Right atrium auricular region (tissue), 2 donors: Measurements from ENCODE around the gene LAG3. TPM values are rescaled to one million over a fixed set of nuclear protein-coding genes. Genes with fewer than 3 reads are reported as not detected.

Experiments
- DNase-seq: peaks from one replicate; pipeline ENCODE4 v3.0.0-alpha.2; 2019; ENCODE audit warnings: low spot score
- H3K27ac ChIP-seq, 2 donors: fragments of 200-600 bp; sonication (generic); 1 replicate in 1 of 2; 2 replicates in 1 of 2; pipeline ENCODE4 v1.5.1; 2016 to 2019
- H3K27me3 ChIP-seq, 2 donors: fragments of 200-600 bp; sonication (generic); one replicate each; pipeline versions ENCODE4 v1.5.1 to v1.6.0; 2017 to 2019
- H3K36me3 ChIP-seq: fragments of 200-600 bp; sonication (generic); one replicate; pipeline ENCODE4 v1.5.1; 2016
- H3K4me1 ChIP-seq, 2 donors: fragments of 200-600 bp; sonication (generic); one replicate each; pipeline versions ENCODE4 v1.5.1 to v1.6.0; 2017 to 2019
- H3K4me3 ChIP-seq, 2 donors: fragments of 200-600 bp; sonication (generic); 1 replicate in 1 of 2; 2 replicates in 1 of 2; pipeline ENCODE4 v1.5.1; 2017 to 2019; ENCODE audit warnings: mild to moderate bottlenecking in 1 of 2, moderate library complexity in 1 of 2
- H3K9me3 ChIP-seq, 2 donors: fragments of 200-600 bp; sonication (generic); one replicate each; pipeline ENCODE4 v1.5.1; 2019
- total RNA-seq, 2 donors: library from RNA; depleted of rRNA; stranded (reverse); fragments of >200 nt; gene quantifications; one replicate each; pipeline ENCODE4 v1.1.0, GENCODE V29; 2016
- TF ChIP-seq, protein P1 (sequence below), 2 donors: fragments of 200-600 bp; sonication (generic); IDR thresholded peaks; one replicate each; pipeline ENCODE4 v1.5.1; 2019; ENCODE audit warnings: antibody characterized with exemption in 2 of 2

Gene LAG3
- total RNA-seq, 2 donors from 2014 or later: 0.47 TPM; not detected in 1

DNA sequence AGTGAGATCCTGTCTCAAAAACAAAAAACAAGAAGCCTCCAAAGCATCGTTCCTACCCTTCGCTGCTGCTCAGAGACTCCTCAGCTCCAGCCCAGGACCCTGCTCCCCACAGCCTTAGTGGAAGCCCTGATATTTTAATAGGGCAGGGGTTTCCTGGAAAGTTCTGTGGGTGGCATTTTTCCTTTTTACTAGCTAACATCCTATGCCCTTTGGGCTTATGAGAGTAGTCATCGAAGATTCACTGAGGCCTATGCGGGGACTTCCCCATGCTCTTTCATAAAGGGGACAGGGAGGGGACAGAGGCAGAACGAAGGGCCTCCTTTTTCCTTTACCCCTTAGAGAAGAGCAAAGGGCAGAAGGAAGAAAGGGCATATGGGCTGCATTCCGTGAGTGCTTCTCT is 8.3 kb downstream of the LAG3 start:
- no peaks in the 10 kb centered on the region for H3K27me3 ChIP-seq
- no peaks in the 10 kb centered on the region for H3K9me3 ChIP-seq
- no peak overlapping the region for H3K4me3 ChIP-seq
- no peak overlapping the region for H3K27ac ChIP-seq
- no peaks in the 10 kb centered on the region for H3K36me3 ChIP-seq
- no peak for DNase-seq
- TF ChIP-seq, protein P1, sequence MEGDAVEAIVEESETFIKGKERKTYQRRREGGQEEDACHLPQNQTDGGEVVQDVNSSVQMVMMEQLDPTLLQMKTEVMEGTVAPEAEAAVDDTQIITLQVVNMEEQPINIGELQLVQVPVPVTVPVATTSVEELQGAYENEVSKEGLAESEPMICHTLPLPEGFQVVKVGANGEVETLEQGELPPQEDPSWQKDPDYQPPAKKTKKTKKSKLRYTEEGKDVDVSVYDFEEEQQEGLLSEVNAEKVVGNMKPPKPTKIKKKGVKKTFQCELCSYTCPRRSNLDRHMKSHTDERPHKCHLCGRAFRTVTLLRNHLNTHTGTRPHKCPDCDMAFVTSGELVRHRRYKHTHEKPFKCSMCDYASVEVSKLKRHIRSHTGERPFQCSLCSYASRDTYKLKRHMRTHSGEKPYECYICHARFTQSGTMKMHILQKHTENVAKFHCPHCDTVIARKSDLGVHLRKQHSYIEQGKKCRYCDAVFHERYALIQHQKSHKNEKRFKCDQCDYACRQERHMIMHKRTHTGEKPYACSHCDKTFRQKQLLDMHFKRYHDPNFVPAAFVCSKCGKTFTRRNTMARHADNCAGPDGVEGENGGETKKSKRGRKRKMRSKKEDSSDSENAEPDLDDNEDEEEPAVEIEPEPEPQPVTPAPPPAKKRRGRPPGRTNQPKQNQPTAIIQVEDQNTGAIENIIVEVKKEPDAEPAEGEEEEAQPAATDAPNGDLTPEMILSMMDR (IDR thresholded peaks at IDR 0.05): no peak
- H3K4me1 ChIP-seq: peaks cover 0 to 15% of the 10 kb centered on the region in 2 donors

DNA sequence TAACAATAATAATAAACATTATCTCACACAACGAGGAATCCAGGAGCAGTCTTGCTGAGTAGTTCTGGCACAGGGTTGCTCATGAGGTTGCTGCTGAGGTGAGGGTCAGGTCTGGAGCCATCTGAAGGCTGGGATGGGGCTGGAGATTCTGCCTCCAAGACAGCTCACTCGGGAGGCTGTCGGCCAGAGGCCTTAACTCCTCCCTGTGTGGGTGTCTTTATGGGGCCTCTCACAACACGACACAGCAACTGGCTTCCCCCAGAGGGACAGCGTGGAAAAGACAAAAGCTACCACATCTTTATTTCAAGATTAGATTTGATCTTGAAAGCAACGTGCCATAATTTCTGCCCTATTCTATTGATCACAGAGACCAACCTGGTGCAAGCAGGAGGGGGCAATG is 9.8 kb downstream of the LAG3 start:
- TF ChIP-seq, protein P1 (IDR thresholded peaks at IDR 0.05): no peak
- no peaks in the 10 kb centered on the region for H3K36me3 ChIP-seq
- no peak for DNase-seq
- H3K4me3 ChIP-seq: no peak overlapping the region
- H3K4me1 ChIP-seq: peaks cover 0 to 15% of the 10 kb centered on the region in 2 donors
- H3K27me3 ChIP-seq: no peaks in the 10 kb centered on the region
- H3K9me3 ChIP-seq: no peaks in the 10 kb centered on the region
- no peak overlapping the region for H3K27ac ChIP-seq

DNA sequence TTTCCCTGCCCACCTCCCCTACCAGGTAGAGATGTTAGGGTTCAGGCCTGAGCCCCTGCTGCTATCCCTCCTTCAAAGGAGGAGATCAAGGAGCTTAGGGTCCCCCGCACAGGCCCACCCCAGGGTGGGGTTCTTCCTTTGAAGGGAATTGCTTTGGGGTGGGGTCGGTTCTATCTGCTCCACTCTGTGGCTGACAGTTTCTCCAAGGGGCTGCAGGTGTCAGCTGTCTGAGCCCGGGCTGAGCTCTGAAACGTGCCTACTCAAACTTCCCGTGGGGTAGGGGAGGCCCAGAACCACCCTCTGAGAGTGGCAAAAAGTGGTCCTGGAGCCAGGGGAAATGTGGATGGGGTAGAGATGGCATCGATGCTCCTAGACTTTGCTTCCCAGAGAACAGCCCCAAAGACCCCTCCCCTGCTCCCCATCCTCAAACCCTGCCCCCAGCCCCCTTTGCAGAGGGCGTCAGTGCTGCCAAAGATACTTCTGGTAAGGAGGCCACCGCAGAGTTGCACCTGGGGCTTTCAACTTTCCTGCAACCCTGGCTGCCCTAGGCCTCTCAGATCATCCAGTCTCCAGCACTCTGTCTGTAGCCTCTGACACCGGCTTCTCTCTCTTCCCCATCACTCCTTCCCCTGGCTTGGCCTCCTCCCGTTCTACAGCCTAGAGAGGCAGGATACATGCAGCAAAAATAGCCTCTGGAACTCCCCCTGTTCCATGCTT is 10.7 kb downstream of the LAG3 start:
- no peaks in the 10 kb centered on the region for H3K27me3 ChIP-seq
- H3K9me3 ChIP-seq: no peaks in the 10 kb centered on the region
- TF ChIP-seq, protein P1 (IDR thresholded peaks at IDR 0.05): no peak
- no peaks in the 10 kb centered on the region for H3K36me3 ChIP-seq
- DNase-seq: no peak
- H3K4me3 ChIP-seq: no peak overlapping the region
- no peak overlapping the region for H3K27ac ChIP-seq
- H3K4me1 ChIP-seq: peaks cover 0 to 11% of the 10 kb centered on the region in 2 donors

DNA sequence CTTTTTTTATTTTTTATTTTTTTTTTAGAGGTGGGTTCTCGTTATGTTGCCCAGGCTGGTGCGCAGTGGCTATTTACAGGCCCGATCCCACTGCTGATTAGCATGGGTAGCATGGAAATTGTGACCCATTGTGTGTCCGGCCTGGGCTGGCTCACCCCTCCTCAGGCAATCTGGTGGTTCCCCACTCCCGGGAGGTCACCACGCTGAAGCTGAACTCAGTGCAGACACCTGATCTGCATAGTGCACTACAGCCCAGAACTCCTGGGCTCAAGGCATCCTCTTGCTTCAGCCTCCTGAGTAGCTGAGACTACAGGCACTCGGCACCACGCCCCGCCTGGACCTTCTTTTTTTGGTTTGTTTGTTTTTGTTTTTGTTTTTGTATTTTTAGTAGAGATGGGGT is 11.5 kb downstream of the LAG3 start:
- Histone ChIP-seq H3K36me3 (no peaks in the 10 kb centered on the region), H3K27ac (no peak overlapping the region), H3K4me1 (peaks cover 0 to 4% of the 10 kb centered on the region in 2 donors), H3K4me3 (no peak overlapping the region), H3K9me3 (no peaks in the 10 kb centered on the region), H3K27me3 (no peaks in the 10 kb centered on the region)
- no peak for DNase-seq
- TF ChIP-seq, protein P1 (IDR thresholded peaks at IDR 0.05): no peak

DNA sequence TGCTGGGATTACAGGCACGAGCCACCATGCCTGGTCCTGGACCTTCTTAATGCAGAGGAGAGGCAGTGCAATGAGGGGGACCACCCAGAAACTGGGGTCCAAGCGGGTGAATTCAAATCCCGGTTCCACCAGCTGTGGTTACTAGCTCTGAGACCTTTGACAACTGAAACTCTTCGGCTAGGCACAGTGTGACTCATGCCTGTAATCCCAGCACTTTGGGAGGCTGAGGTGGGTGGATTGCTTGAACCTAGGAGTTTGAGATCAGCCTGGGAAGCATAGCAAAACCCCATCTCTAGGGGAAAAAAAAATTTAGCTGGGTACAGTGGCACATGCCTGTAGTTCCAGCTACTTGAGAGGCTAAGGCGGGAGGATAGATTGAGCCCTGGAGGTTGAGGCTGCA is 12.0 kb downstream of the LAG3 start:
- Histone ChIP-seq H3K36me3 (no peaks in the 10 kb centered on the region), H3K27ac (no peak overlapping the region), H3K4me1 (no peaks in the 10 kb centered on the region), H3K27me3 (no peaks in the 10 kb centered on the region), H3K9me3 (no peaks in the 10 kb centered on the region), H3K4me3 (no peak overlapping the region)
- DNase-seq: no peak
- TF ChIP-seq, protein P1 (IDR thresholded peaks at IDR 0.05): no peak

DNA sequence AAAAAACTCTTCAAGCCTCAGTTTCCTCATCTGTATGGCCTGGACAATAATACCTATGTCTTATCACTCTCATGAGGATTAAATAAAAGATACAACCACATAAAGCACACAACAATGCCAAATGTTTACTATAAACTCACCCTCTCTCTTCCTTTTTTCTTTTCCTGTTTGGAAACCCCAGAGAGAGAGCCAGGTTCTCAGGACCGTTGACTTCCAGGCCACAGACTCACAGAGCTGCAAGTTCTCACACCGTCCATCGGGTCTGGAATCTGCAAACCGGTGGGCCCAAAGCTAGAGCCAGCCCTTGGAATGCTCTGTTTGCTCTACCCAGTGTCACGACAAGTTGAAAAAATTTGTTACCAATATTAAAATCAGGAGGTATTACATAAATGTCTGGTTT is 12.4 kb downstream of the LAG3 start:
- DNase-seq: no peak
- Histone ChIP-seq H3K27ac (no peak overlapping the region), H3K36me3 (no peaks in the 10 kb centered on the region), H3K27me3 (no peaks in the 10 kb centered on the region), H3K4me3 (no peak overlapping the region), H3K4me1 (no peaks in the 10 kb centered on the region), H3K9me3 (no peaks in the 10 kb centered on the region)
- TF ChIP-seq, protein P1 (IDR thresholded peaks at IDR 0.05): no peak
